Measurements from ENCODE around the gene CDK15.

The CDK15 gene

GRCh38 chr2:201837824-201838431 is 31.6 kb downstream of the CDK15 start:
- Histone ChIP-seq H3K36me3 (replicated peaks; ENCODE audit: insufficient read depth, low read length) (no peaks in the 10 kb centered on the region), H2AFZ (ENCODE audit: low read length) (no peak overlapping the region), H3K4me3 (ENCODE audit: low read length) (no peak overlapping the region), H3K27me3 (replicated peaks; ENCODE audit: insufficient read depth, low read length) (no peaks in the 10 kb centered on the region), H3K27ac (ENCODE audit: low read length) (no peak overlapping the region), H3K9ac (ENCODE audit: low read length) (no peak overlapping the region), H3K79me2 (ENCODE audit: low read length) (no peaks in the 10 kb centered on the region), H3K9me3 (replicated peaks; ENCODE audit: insufficient read depth, low read length) (no peaks in the 10 kb centered on the region), H3K4me1 (ENCODE audit: low read length) (peaks cover 12% of the 10 kb centered on the region), H3K9me2 (replicated peaks; ENCODE audit: insufficient read depth, low read length) (no peaks in the 10 kb centered on the region), H3K4me2 (ENCODE audit: low read depth, low read length) (no peak overlapping the region), H3F3A (ENCODE audit: insufficient read depth, low read length) (no peaks in the 10 kb centered on the region), H4K20me1 (ENCODE audit: insufficient read depth, low read length) (no peaks in the 10 kb centered on the region)
- TF ChIP-seq CTCF (IDR thresholded peaks at IDR 0.05; ENCODE audit: low read length) (no peak), EZH2 (optimal IDR thresholded peaks at IDR 0.05; ENCODE audit: low read depth, low read length) (no peak), EZH2phosphoT487 (IDR thresholded peaks at IDR 0.05; ENCODE audit: low read length) (no peak)
- DNase-seq: peak; percentile 52

- Histone ChIP-seq H3K79me2 (ENCODE audit: low read length) (no peaks in the 10 kb centered on the region), H3K4me3 (ENCODE audit: low read length) (no peak overlapping the region), H2AFZ (ENCODE audit: low read length) (no peak overlapping the region), H3K27ac (ENCODE audit: low read length) (no peak overlapping the region), H3K36me3 (replicated peaks; ENCODE audit: insufficient read depth, low read length) (no peaks in the 10 kb centered on the region), H3K27me3 (replicated peaks; ENCODE audit: insufficient read depth, low read length) (no peaks in the 10 kb centered on the region; the same call in 1 of the 2 replicates), H3K4me2 (ENCODE audit: low read depth, low read length) (no peak overlapping the region), H3F3A (ENCODE audit: insufficient read depth, low read length) (no peaks in the 10 kb centered on the region), H4K20me1 (ENCODE audit: insufficient read depth, low read length) (no peaks in the 10 kb centered on the region), H3K9ac (ENCODE audit: low read length) (no peak overlapping the region), H3K9me3 (replicated peaks; ENCODE audit: insufficient read depth, low read length) (no peaks in the 10 kb centered on the region), H3K4me1 (ENCODE audit: low read length) (peaks cover 12% of the 10 kb centered on the region), H3K9me2 (replicated peaks; ENCODE audit: insufficient read depth, low read length) (no peaks in the 10 kb centered on the region)
- no peak for DNase-seq
- TF ChIP-seq EZH2phosphoT487 (IDR thresholded peaks at IDR 0.05; ENCODE audit: low read length): no peak
- TF ChIP-seq EZH2 (optimal IDR thresholded peaks at IDR 0.05; ENCODE audit: low read depth, low read length): no peak
- TF ChIP-seq CTCF (IDR thresholded peaks at IDR 0.05; ENCODE audit: low read length): no peak
These were observed 33.4 kb downstream of the CDK15 start for GRCh38 chr2:201839727-201840126.

- H3K9me3 ChIP-seq (replicated peaks; ENCODE audit: insufficient read depth, low read length): no peaks in the 10 kb centered on the region
- no peaks in the 10 kb centered on the region; the same call in 1 of the 2 replicates for H3K27me3 ChIP-seq (replicated peaks; ENCODE audit: insufficient read depth, low read length)
- no peak overlapping the region for H3K27ac ChIP-seq (ENCODE audit: low read length)
- no peak overlapping the region for H2AFZ ChIP-seq (ENCODE audit: low read length)
- no peak overlapping the region for H3K4me2 ChIP-seq (ENCODE audit: low read depth, low read length)
- H4K20me1 ChIP-seq (ENCODE audit: insufficient read depth, low read length): no peaks in the 10 kb centered on the region
- no peaks in the 10 kb centered on the region for H3K36me3 ChIP-seq (replicated peaks; ENCODE audit: insufficient read depth, low read length)
- H3K4me1 ChIP-seq (ENCODE audit: low read length): peaks cover 13% of the 10 kb centered on the region
- no peak overlapping the region for H3K4me3 ChIP-seq (ENCODE audit: low read length)
- TF ChIP-seq EZH2 (optimal IDR thresholded peaks at IDR 0.05; ENCODE audit: low read depth, low read length): no peak
- TF ChIP-seq EZH2phosphoT487 (IDR thresholded peaks at IDR 0.05; ENCODE audit: low read length): no peak
- no peak for TF ChIP-seq CTCF (IDR thresholded peaks at IDR 0.05; ENCODE audit: low read length)
- no peaks in the 10 kb centered on the region for H3K79me2 ChIP-seq (ENCODE audit: low read length)
- no peaks in the 10 kb centered on the region for H3F3A ChIP-seq (ENCODE audit: insufficient read depth, low read length)
- DNase-seq: no peak
- no peak overlapping the region for H3K9ac ChIP-seq (ENCODE audit: low read length)
- H3K9me2 ChIP-seq (replicated peaks; ENCODE audit: insufficient read depth, low read length): no peaks in the 10 kb centered on the region
These were observed 34.4 kb downstream of the CDK15 start for GRCh38 chr2:201840726-201841125.

Measured in MM.1S (cell line).